Upper lobe of left lung (tissue), 6 donors: ENCODE measurements around the gene KLF15. TPM values are rescaled to one million over a fixed set of nuclear protein-coding genes. Genes with fewer than 3 reads are reported as not detected.

Experiments
- ATAC-seq, 2 donors: fragments of 200-7000 bp; cut with Tn5 transposase; one replicate each; pipeline ENCODE4 v1.9.1; 2022; ENCODE audit warnings: mild to moderate bottlenecking in 2 of 2, moderate library complexity in 2 of 2; ENCODE audit not compliant: low FRiP score in 2 of 2
- DNase-seq, 2 donors: peaks; one replicate each; pipeline ENCODE4 v3.0.0-alpha.2; 2019 to 2020
- H3K27ac ChIP-seq, 4 donors: fragments of 200-600 bp; sonication (generic); one replicate each; pipeline ENCODE4 v1.5.1; 2016 to 2019
- H3K27me3 ChIP-seq, 4 donors: fragments of 200-600 bp; sonication (generic); one replicate each; pipeline ENCODE4 v1.5.1; 2017 to 2019
- H3K36me3 ChIP-seq, 4 donors: fragments of 200-600 bp; sonication (generic); one replicate each; pipeline ENCODE4 v1.5.1; 2016 to 2019
- H3K4me1 ChIP-seq, 4 donors: fragments of 200-600 bp; sonication (generic); one replicate each; pipeline ENCODE4 v1.5.1; 2018 to 2019
- H3K4me3 ChIP-seq, 4 donors: fragments of 200-600 bp; sonication (generic); one replicate each; pipeline ENCODE4 v1.5.1; 2017 to 2019; ENCODE audit warnings: mild to moderate bottlenecking in 2 of 4, moderate library complexity in 1 of 4
- H3K9me3 ChIP-seq, 4 donors: fragments of 200-600 bp; sonication (generic); one replicate each; pipeline ENCODE4 v1.5.1; 2018 to 2019
- CTCF ChIP-seq, 6 experiments: fragments of 450-650 bp in 4 of 6; fragments of 200-600 bp in 2 of 6; sonication (generic) in 2 of 6; IDR thresholded peaks; one replicate each; pipeline ENCODE4 v1.5.1; 2016 to 2019; ENCODE audit warnings: antibody characterized with exemption in 6 of 6
- EP300 ChIP-seq, 4 donors: sonication (generic); formaldehyde crosslinking; IDR thresholded peaks; one replicate each; pipeline ENCODE4 v1.5.1; 2017; ENCODE audit warnings: antibody characterized with exemption in 4 of 4, control low read depth in 2 of 4
- POLR2A ChIP-seq, 4 donors: fragments of 450-650 bp; IDR thresholded peaks; one replicate each; pipeline ENCODE4 v1.5.1; 2016 to 2017; ENCODE audit warnings: antibody characterized with exemption in 4 of 4, mild to moderate bottlenecking in 2 of 4
- POLR2AphosphoS5 ChIP-seq, 2 donors: sonication (generic); formaldehyde crosslinking; IDR thresholded peaks; one replicate each; pipeline ENCODE4 v1.5.1; 2017; ENCODE audit warnings: antibody characterized with exemption in 2 of 2
- WGBS, 2 donors: methylation state at CpG; one replicate each; pipeline ENCODE4 v1.1.5; 2017 to 2018; 5-methylcytosine and 5-hydroxymethylcytosine counted together
- total RNA-seq, 6 donors: library from RNA; depleted of rRNA in 4 of 6; stranded (reverse); fragments of >200 nt in 4 of 6; gene quantifications; one replicate each; pipeline versions ENCODE4 v1.1.0 to v1.2.1, GENCODE V29; 2016 to 2021
- donor health status: DM: no; HTN: no; CAD: no; lungs with moderate emphysema.
- donor health status: DM: no; HTN: yes; CAD: no; lungs with severe emphysema.

The KLF15 gene
- total RNA-seq, 6 donors from 2014 or later: 21.6 to 52.4 (median 38.3) TPM

- TF ChIP-seq CTCF (IDR thresholded peaks at IDR 0.05) (no peak), POLR2A (IDR thresholded peaks at IDR 0.05) (no peak), EP300 (IDR thresholded peaks at IDR 0.05) (no peak), POLR2AphosphoS5 (IDR thresholded peaks at IDR 0.05) (no peak)
- Histone ChIP-seq H3K9me3 (peaks cover 0 to 3% (median 0%) of the 10 kb centered on the region in 4 donors), H3K4me3 (no peak overlapping the region), H3K27me3 (no peaks in the 10 kb centered on the region), H3K4me1 (peaks cover 0 to 3% (median 0%) of the 10 kb centered on the region in 4 donors), H3K27ac (no peak overlapping the region), H3K36me3 (no peaks in the 10 kb centered on the region)
- ATAC-seq (no peak), DNase-seq (peak in 1 of 2 donors; percentile 41)
- WGBS, 2 donors: 65 to 83% methylated on average over 6 to 7 of the region's 7 CpGs
Measured at GRCh38 chr3:126311338-126311978, 45.8 kb downstream of the KLF15 start.

GRCh38 chr3:126310816-126311215 is 46.4 kb downstream of the KLF15 start:
- peaks cover 0 to 3% (median 0%) of the 10 kb centered on the region in 4 donors for H3K9me3 ChIP-seq
- DNase-seq (peak in 1 of 2 donors; percentile 40), ATAC-seq (no peak)
- H3K36me3 ChIP-seq: no peaks in the 10 kb centered on the region
- 83 to 89% methylated on average over 4 to 5 of the region's 5 CpGs for WGBS, 2 donors
- peaks cover 0 to 3% (median 0%) of the 10 kb centered on the region in 4 donors for H3K4me1 ChIP-seq
- no peaks in the 10 kb centered on the region for H3K27me3 ChIP-seq
- H3K4me3 ChIP-seq: no peak overlapping the region
- TF ChIP-seq POLR2A (IDR thresholded peaks at IDR 0.05): no peak
- no peak for TF ChIP-seq EP300 (IDR thresholded peaks at IDR 0.05)
- TF ChIP-seq POLR2AphosphoS5 (IDR thresholded peaks at IDR 0.05): no peak
- no peak for TF ChIP-seq CTCF (IDR thresholded peaks at IDR 0.05)
- H3K27ac ChIP-seq: no peak overlapping the region

GRCh38 chr3:126309861-126310655 is 47.1 kb downstream of the KLF15 start:
- H3K9me3 ChIP-seq: peaks cover 0 to 3% (median 0%) of the 10 kb centered on the region in 4 donors
- H3K27me3 ChIP-seq: no peaks in the 10 kb centered on the region
- ATAC-seq (no peak), DNase-seq (no peak)
- TF ChIP-seq EP300 (IDR thresholded peaks at IDR 0.05) (no peak), CTCF (IDR thresholded peaks at IDR 0.05) (no peak), POLR2A (IDR thresholded peaks at IDR 0.05) (no peak), POLR2AphosphoS5 (IDR thresholded peaks at IDR 0.05) (no peak)
- no peak overlapping the region for H3K4me3 ChIP-seq
- peaks cover 0 to 3% (median 0%) of the 10 kb centered on the region in 4 donors for H3K4me1 ChIP-seq
- no peaks in the 10 kb centered on the region for H3K36me3 ChIP-seq
- no peak overlapping the region for H3K27ac ChIP-seq
- WGBS, 2 donors: 83 to 94% methylated on average over 11 to 12 of the region's 12 CpGs

GRCh38 chr3:126309165-126309564 is 48.0 kb downstream of the KLF15 start:
- WGBS, 2 donors: 62 to 63% methylated on average over 11 of the region's 11 CpGs
- TF ChIP-seq EP300 (IDR thresholded peaks at IDR 0.05) (no peak), POLR2A (IDR thresholded peaks at IDR 0.05) (no peak), POLR2AphosphoS5 (IDR thresholded peaks at IDR 0.05) (no peak), CTCF (IDR thresholded peaks at IDR 0.05) (no peak)
- Histone ChIP-seq H3K4me3 (no peak overlapping the region), H3K4me1 (no peaks in the 10 kb centered on the region), H3K9me3 (peaks cover 0 to 3% (median 0%) of the 10 kb centered on the region in 4 donors), H3K27ac (no peak overlapping the region), H3K36me3 (no peaks in the 10 kb centered on the region), H3K27me3 (no peaks in the 10 kb centered on the region)
- peak in 1 of 2 donors; percentile 19 for DNase-seq
- no peak for ATAC-seq
